GM19240 (cell line): ENCODE measurements around the gene TEDDM1.
"Not testable (repeated sequence)": the region's sequence is repeated elsewhere in the genome, so short reads cannot be mapped to it uniquely, and the experiment has no call there.

Experiments
- DNase-seq: peaks from one replicate; pipeline ENCODE4 v3.0.0; 2011; ENCODE audit warnings: low spot score; ENCODE audit not compliant: insufficient read length

The TEDDM1 gene

DNA sequence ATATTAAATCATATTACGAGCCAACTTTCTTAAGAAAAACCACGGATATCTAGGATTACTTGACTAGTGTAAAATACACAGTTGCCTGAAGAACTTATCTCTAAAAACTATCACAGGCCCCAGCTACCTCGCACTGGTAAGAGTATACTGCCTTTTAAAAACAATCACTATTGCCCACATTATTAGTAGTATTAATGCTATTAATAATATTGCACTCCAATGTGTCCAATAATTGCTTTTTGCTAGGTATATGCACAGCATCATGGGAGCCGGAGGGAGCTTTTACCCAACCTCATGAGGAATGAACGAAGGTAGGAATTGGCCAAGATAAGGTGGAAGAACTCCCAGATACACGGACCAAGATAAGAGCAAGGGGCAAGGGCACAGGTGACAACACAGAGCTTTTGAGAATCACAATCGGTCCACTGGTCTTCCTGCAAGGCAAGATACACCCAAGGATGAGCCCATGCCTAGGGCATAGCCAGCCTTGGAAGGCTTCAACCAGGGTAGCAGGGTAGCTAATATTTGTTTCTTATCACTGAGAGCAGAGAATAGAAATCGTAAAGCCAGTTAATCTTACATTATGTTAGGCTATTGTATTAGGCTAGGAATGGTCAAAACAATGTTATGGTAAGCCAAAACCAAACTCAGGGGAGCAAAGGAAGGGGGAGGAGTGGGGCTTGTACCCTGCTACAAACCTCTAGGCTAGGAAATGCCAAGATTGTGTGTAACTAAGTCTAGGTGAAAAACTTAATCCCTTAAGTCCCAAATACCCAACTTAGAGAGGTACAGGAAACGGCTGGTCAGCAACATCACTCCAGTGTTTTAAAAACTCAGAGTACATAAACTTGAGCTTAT is 18.3 kb downstream of the TEDDM1 start:
- DNase-seq = no peak

GRCh38 chr1:182380199-182380598 is 20.3 kb downstream of the TEDDM1 start:
- no peak for DNase-seq

DNA sequence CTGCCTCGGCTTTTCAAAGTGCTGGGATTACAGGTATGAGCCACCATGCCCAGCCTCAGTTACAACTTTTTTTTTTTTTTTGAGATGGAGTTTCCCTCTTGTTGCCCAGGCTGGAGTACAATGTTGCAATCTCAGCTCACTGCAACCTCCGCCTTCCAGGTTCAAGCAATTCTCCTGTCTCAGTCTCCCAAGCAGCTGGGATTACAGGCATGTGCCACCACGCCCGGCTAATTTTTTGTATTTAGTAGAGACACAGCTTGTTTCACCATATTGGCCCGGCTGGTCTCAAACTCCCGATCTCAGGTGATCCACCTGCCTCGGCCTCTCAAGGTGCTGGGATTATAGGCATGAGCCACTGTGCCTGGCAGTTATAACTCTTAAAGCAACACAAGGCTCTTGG is 20.7 kb downstream of the TEDDM1 start:
- DNase-seq = not testable (repeated sequence)

DNA sequence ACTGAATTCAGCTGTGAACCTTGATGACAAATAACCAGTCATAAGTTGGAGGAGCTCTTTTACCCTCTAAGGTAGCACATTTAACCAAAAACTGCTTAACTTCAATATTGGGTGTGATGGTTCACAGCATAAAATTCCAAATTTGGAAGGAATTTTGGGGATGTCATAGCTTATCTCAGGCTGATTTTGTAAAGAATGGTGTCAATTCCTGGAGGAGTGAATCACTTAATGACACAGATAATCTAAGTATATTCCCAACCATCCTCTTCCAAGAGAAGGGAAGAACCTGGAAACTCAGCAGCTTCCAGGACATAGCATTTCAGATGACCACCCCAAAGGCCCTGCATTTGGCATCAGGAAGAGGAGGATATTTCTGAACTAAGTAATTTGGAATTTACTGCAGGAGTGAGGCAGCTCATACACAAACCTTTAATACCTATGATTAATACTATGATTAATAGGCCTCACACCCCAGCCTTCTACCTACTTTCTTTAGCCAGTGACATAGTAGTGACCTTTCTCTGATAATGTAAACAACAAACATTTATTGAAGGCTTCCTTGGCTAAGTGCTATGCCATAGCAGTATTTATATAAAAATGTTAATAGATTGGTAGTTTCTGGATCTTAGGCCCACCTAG is 23.4 kb downstream of the TEDDM1 start:
- DNase-seq = no peak

DNA sequence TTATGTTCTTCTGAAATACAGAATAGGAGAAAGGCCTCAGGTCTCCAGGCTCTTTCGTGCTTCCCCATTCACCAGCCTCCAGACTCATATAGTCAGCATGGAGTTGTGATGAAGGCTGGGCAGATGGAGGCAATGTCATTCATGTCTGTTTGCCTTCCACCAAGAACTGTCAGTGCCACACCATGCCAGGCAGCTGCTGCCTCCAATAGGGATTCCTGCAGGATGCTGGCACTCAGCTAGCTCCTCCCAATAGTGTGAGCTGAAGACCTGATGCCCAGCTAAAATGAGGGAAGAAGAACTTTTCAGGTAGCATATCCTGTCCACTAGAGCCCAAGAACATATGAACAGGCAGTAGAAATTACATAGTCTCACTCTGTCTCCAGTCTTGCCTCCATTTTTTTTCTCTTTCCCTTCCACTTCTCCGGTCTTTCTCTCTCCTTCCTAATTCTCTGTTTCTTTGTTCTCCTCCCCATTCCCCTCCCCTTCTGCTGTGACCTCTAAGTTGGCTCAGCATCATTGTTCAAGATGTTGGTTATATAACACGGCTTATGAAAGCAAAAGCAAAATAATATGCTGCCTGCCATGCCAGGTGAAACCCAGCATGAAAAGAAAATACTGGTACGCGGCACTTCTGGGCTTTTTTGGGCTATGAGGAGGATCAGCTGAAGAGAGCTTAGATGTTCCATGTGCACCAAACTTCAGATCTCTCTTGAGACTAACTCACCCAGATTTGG is 26.2 kb downstream of the TEDDM1 start:
- DNase-seq = no peak

GRCh38 chr1:182370532-182370931 is 29.9 kb downstream of the TEDDM1 start:
- no peak for DNase-seq

GRCh38 chr1:182368903-182369302 is 31.6 kb downstream of the TEDDM1 start:
- no peak for DNase-seq

DNA sequence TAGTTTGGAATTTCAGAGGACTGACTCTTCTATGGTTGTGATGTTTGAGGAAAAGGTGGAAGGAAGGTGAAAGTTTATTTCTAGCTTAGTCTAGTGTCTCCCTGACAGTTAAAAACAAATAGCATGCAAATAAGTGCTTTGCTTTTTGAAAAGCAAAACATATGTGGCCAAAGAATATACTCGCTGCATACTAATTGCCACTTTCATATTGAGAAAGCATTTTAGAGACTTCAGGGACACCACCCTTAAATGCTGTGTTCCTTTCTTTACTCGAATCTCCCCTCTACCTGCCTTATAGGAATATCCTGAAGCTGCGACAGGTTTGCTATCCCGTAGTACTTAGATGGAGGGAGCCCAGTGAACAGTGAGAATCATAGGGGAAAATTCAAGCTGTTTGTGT is 32.1 kb downstream of the TEDDM1 start:
- DNase-seq = no peak

DNA sequence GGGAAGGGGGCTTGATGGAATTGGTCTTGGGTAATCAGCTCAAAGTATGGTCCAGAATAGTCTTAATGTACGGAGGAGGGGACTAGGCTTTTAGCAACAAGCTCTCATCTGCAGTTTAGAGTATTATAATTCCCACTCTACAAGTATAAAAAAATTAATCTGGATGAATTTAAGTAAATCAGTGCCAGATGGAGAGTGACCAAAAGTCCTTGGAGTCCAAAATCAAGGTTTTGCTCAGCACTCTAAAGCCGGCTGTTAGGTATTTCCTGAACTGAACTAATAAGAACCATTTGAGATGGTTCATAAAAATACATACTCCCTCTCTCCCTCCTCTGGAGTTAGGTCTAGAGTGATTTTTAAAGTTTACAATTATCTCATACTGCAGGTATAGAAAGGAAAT is 32.5 kb downstream of the TEDDM1 start:
- DNase-seq = no peak

- DNase-seq = no peak
Measured at GRCh38 chr1:182366596-182366995, 33.9 kb downstream of the TEDDM1 start.

DNA sequence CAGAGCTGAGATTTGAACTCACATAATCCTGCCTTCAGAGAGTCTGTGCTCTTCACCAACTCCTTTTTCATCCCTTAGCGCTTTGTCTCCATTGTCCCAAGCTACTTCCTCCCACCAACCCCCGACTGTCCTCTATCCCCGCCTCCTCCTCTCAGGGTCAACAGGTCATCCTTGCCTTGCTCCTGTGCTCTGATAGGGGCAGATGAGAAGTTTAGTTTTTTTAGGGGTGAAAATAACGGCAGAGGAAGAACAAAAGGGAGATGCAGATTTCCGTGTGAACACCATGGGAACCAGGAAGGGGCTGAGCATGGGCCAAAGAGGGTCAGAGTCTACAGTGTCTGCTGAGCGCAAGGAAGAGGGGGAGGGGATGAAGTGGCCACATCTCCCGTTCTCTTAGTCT is 40.8 kb downstream of the TEDDM1 start:
- DNase-seq = no peak

GRCh38 chr1:182357913-182358312 is 42.6 kb downstream of the TEDDM1 start:
- no peak for DNase-seq

DNA sequence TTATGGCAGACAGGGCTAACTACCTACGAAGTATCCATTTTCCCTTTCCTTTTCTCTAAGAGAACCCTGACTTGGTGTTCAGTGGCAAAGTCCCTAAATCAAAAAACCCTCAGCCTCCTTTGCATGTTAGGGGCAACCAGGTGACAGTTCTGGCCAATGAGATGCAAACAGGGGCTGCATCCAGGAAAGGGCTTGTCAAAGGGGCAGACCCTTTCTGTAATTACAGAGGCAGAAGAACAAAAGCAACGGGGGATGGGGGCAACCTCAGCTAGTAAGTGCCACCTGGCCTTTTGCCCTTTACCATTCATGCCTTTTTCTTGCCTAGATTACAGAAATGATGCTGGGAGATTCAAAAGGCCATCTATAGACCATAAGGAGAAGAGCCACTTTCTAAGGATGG is 43.3 kb downstream of the TEDDM1 start:
- DNase-seq = no peak

GRCh38 chr1:182355723-182356098 is 44.8 kb downstream of the TEDDM1 start:
- DNase-seq = no peak

GRCh38 chr1:182351790-182352364 is 48.6 kb downstream of the TEDDM1 start:
- DNase-seq = no peak

GRCh38 chr1:182350839-182351238 is 49.6 kb downstream of the TEDDM1 start:
- DNase-seq = no peak

- DNase-seq = no peak
Measured at GRCh38 chr1:182348961-182349747, 51.3 kb downstream of the TEDDM1 start.
